Lower lobe of right lung (tissue), 2 donors: ENCODE measurements around the gene HEG1. TPM values are rescaled to one million over a fixed set of nuclear protein-coding genes. Genes with fewer than 3 reads are reported as not detected.

Source experiments
- ATAC-seq, 2 donors: fragments of 200-7000 bp; cut with Tn5 transposase; one replicate each; pipeline ENCODE4 v1.9.1; 2020 to 2022; ENCODE audit warnings: mild to moderate bottlenecking in 2 of 2, moderate library complexity in 2 of 2
- DNase-seq: peaks from one replicate; pipeline ENCODE4 v3.0.0-alpha.2; 2020
- H3K27ac ChIP-seq: fragments of 200-600 bp; one replicate; pipeline ENCODE4 v1.8.0; 2022
- H3K27me3 ChIP-seq: fragments of 200-600 bp; one replicate; pipeline ENCODE4 v1.8.0; 2022; ENCODE audit warnings: low read depth
- H3K36me3 ChIP-seq: fragments of 200-600 bp; one replicate; pipeline ENCODE4 v1.8.0; 2022; ENCODE audit warnings: mild to moderate bottlenecking
- H3K4me1 ChIP-seq: fragments of 200-600 bp; one replicate; pipeline ENCODE4 v1.8.0; 2022
- H3K4me3 ChIP-seq: fragments of 200-600 bp; one replicate; pipeline ENCODE4 v1.8.0; 2022; ENCODE audit warnings: mild to moderate bottlenecking
- H3K9me3 ChIP-seq: fragments of 200-600 bp; one replicate; pipeline ENCODE4 v1.8.0; 2022
- CTCF ChIP-seq: fragments of 200-600 bp; IDR thresholded peaks from one replicate; pipeline ENCODE4 v1.8.0; 2022; ENCODE audit warnings: antibody characterized with exemption, mild to moderate bottlenecking
- intact Hi-C: fragments of 100-400 bp; cut with DNase I; formaldehyde crosslinking; loops from one replicate; pipeline ENCODE4 v1.11.0; 2022
- long read RNA-seq: library from polyadenylated mRNA; unstranded; transcript quantifications from one replicate; pipeline ENCODE4 v2.0.0, GENCODE V29; 2021
- total RNA-seq: library from RNA; stranded (reverse); fragmentation: NEBNext Ultra II Directional; extraction: Animal tissue kit (Norgen Biotek cat#: 25700); gene quantifications from one replicate; pipeline ENCODE4 v1.2.1, GENCODE V29; 2021
- donor health status: DM: no; HTN: yes; CAD: no; lungs with severe emphysema.

The HEG1 gene
- 157 TPM for total RNA-seq
- long read RNA-seq, full-length matches to known transcripts, result 3 of 114 reads
- long read RNA-seq, partial matches to known transcripts, result 22 of 114 reads
- long read RNA-seq, other reads (novel, unspliced or antisense), result 89 of 114 reads

- ATAC-seq, result peak; percentile 94 to 96
- H3K4me3 ChIP-seq, result peak within 1 kb of the TSS; percentile 82
- DNase-seq, result peak; percentile 91
- H3K4me1 ChIP-seq, result peaks cover 66% of the 10 kb centered on the region
- H3K27me3 ChIP-seq, result no peaks in the 10 kb centered on the region
- intact Hi-C loops, result no loop called here
- peak within 1 kb of the TSS; percentile 88 for H3K27ac ChIP-seq
- no peak for TF ChIP-seq CTCF
- H3K36me3 ChIP-seq, result no peaks in the 10 kb centered on the region
- H3K9me3 ChIP-seq, result no peaks in the 10 kb centered on the region
These were observed at the start of gene HEG1 for GRCh38 chr3:125055913-125056745. HEG1 (minus strand) TSS chr3:125055997; CDS start chr3:125055890, 107 bp downstream.

- H3K4me1 ChIP-seq, result no peaks in the 10 kb centered on the region
- H3K9me3 ChIP-seq, result no peaks in the 10 kb centered on the region
- DNase-seq, result no peak
- H3K4me3 ChIP-seq, result no peak overlapping the region
- TF ChIP-seq CTCF, result no peak
- no peaks in the 10 kb centered on the region for H3K36me3 ChIP-seq
- intact Hi-C loops, result no loop called here
- no peak for ATAC-seq
- no peak overlapping the region for H3K27ac ChIP-seq
- H3K27me3 ChIP-seq, result no peaks in the 10 kb centered on the region
These were observed 49.3 kb upstream of the HEG1 start for GRCh38 chr3:125105116-125105515.

- no peak for TF ChIP-seq CTCF
- Histone ChIP-seq H3K4me1 (no peaks in the 10 kb centered on the region), H3K4me3 (no peak overlapping the region), H3K27me3 (no peaks in the 10 kb centered on the region), H3K36me3 (no peaks in the 10 kb centered on the region), H3K9me3 (no peaks in the 10 kb centered on the region), H3K27ac (no peak overlapping the region)
- DNase-seq, result no peak
- ATAC-seq, result no peak
- intact Hi-C loops, result no loop called here
These were observed 48.8 kb upstream of the HEG1 start for GRCh38 chr3:125104639-125105038.

- H3K36me3 ChIP-seq, result no peaks in the 10 kb centered on the region
- H3K4me3 ChIP-seq, result no peak overlapping the region
- no peaks in the 10 kb centered on the region for H3K4me1 ChIP-seq
- H3K27ac ChIP-seq, result no peak overlapping the region
- H3K9me3 ChIP-seq, result no peaks in the 10 kb centered on the region
- no peak for TF ChIP-seq CTCF
- no peak for ATAC-seq
- DNase-seq, result no peak
- intact Hi-C loops, result no loop called here
- H3K27me3 ChIP-seq, result no peaks in the 10 kb centered on the region
These were observed 47.6 kb upstream of the HEG1 start for GRCh38 chr3:125103406-125103805.

- no peak overlapping the region for H3K4me3 ChIP-seq
- H3K27me3 ChIP-seq, result no peaks in the 10 kb centered on the region
- H3K9me3 ChIP-seq, result no peaks in the 10 kb centered on the region
- no peak for DNase-seq
- no peaks in the 10 kb centered on the region for H3K36me3 ChIP-seq
- H3K27ac ChIP-seq, result no peak overlapping the region
- no peak for ATAC-seq
- intact Hi-C loops, result no loop called here
- no peaks in the 10 kb centered on the region for H3K4me1 ChIP-seq
- TF ChIP-seq CTCF, result no peak
These were observed 46.7 kb upstream of the HEG1 start for GRCh38 chr3:125102470-125102869.
